Measurements from ENCODE around the gene TRIM56.
"Not testable (repeated sequence)": the region's sequence is repeated elsewhere in the genome, so short reads cannot be mapped to it uniquely, and the experiment has no call there.

Gene TRIM56

GRCh38 chr7:101114492-101114891 is 29.2 kb downstream of the TRIM56 start:
- no peak for DNase-seq

DNA sequence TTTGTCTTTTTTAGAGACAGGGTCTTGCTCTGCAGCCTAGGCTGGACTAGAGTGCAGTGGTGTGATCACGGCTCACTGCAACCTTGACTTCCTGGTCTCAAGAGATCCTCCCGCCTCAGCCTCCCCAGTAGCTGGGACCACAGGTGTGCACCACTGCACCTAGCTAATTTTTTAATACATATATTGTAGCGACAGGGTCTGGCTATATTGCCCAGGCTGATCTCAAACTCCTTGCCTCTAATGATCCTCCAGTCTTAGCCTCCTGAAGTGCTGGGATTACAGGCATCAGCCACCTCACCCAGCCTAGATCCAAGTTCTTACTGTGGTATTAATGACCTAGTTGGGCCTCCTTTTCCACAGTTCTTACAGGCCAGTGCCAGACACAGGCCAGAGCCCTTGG is 29.9 kb downstream of the TRIM56 start:
- DNase-seq: no peak

DNA sequence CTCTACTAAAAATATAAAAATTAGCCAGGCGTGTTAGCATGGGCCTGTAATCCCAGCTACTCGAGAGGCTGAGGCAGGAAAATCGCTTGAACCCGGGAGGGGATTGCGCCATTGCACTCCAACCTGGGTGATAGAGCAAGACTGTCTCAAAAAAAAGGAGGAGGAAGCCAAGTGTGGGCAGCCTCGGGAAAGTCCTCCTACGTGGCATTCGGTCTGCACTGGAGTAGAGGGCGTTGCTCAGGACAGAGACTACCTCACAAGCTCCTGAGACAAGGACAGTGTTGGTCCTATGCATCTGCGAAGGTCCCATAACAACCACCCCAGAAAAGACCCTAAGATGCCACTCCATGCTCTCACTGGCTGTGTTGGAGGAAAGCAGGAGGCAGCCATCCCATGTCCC is 31.6 kb downstream of the TRIM56 start:
- DNase-seq: no peak

- no peak for DNase-seq
These were observed 33.6 kb downstream of the TRIM56 start for GRCh38 chr7:101118856-101119255.

DNA sequence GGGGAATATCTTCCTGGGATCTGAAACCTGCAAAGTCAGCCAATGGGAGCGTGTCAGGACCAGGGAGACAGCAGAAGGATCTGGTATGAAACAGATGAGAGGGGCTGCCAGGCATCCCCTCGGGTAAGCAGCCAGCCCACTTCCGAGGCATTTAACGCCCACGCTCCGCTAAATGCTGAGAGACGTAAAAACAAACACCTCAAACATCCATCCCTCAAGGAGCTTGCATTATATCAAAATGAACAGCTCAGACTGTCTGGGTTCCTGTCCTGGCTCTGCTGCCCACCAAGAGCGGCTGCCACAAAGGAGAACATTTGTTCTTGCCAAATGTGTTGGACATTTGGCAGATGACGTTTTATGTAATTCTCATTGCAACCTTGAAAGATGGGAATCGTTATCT is 34.6 kb downstream of the TRIM56 start:
- DNase-seq: no peak

GRCh38 chr7:101120315-101120714 is 35.0 kb downstream of the TRIM56 start:
- DNase-seq: no peak

- not testable (repeated sequence) for DNase-seq
These were observed 36.3 kb downstream of the TRIM56 start for GRCh38 chr7:101121631-101121990.

DNA sequence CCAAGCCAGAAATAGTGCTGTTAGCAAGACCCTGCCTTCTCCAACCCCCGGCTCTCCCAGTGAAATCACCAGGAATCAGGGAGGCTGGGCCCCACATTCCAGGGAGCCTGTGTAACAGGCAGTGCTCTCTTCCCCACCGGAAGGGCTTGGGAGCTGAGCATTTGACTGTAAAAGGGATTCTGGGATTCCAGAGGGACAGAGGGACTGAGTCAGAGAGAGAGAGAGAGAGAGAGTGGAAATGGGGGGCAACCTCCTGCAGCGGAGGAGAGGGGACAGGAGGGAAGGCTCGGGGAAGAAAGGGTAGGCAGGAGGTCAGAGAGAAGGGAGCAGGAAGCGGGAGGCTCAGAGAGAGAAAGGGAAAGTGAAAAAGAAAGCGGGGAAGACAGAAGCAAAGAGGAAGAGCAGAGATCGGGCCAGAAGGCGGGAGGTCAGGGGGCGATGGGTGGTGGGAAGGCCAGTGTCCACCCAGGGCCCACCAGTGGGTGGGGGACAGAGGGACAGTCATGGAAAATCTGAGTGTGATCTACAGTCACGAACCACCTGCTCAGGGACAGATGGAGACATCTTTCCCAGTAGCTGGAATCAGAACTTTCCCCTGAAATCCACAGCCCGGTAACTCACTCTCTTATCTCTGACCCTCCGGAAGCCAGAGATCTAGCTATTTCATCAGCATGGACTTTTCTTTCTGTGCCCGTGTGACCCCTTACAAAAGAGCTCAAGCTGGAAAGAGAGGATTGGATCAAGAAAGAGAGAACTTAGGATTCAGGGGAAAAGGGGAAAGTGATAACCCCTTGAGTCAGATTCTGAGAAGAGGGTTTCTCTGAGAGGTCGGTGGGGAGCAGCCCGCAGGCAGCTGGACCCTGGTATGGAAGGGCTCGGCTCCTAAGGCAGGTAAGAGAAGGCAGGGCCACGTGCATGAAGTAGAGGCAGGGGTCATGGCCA is 37.0 kb downstream of the TRIM56 start:
- DNase-seq: no peak

- DNase-seq: no peak
These were observed 37.8 kb downstream of the TRIM56 start for GRCh38 chr7:101122933-101123702.

DNA sequence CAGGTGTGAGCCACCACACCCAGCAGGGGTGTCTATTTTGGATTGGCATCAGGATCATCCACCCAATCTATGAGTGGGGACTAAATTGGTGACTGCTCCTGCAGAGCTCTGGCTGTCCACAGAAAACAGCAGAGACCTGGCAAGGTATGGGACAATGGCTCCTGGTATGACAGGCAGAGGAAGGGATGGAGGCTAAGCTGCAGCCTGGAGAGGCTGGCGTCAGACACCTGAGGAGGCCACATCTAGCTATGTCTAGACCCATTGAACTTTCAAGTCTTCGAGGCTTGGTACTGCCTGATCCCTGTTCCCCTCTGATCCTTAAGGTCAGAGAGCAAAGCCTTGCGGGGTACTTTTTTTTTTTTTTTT is 38.4 kb downstream of the TRIM56 start:
- no peak for DNase-seq

DNA sequence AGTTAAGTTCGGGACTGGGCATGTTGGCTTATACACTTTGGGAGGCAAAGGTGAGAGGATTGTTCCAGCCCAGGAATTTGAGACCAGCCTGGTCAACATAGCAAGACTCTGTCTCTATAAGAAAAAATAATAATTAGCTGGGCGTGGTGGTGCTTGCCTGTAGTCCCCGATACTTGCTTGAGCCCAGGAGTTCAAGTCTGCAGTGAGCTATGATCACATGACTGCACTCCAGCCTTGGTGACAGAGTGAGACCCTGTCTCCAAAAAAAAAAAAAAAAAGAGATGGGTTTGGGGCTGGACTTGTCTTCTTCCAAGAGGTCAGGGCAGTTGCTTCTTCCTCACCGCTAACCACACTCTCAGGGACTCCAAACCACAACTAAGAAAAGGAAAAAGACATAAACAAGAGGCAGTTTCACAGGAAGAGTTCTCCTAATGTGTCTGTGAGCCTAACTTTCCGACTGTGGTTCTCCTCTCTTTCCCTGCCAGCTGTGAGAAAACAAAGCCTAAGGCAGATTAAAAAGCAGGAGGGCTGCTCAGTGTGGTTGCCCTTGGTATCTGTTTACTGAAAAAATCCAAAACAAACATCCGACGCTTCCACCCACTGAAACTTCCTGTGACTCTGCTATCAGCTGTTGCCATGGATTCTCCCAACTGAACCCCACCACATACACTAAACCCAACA is 39.2 kb downstream of the TRIM56 start:
- no peak for DNase-seq

GRCh38 chr7:101125989-101126650 is 40.8 kb downstream of the TRIM56 start:
- DNase-seq: no peak

DNA sequence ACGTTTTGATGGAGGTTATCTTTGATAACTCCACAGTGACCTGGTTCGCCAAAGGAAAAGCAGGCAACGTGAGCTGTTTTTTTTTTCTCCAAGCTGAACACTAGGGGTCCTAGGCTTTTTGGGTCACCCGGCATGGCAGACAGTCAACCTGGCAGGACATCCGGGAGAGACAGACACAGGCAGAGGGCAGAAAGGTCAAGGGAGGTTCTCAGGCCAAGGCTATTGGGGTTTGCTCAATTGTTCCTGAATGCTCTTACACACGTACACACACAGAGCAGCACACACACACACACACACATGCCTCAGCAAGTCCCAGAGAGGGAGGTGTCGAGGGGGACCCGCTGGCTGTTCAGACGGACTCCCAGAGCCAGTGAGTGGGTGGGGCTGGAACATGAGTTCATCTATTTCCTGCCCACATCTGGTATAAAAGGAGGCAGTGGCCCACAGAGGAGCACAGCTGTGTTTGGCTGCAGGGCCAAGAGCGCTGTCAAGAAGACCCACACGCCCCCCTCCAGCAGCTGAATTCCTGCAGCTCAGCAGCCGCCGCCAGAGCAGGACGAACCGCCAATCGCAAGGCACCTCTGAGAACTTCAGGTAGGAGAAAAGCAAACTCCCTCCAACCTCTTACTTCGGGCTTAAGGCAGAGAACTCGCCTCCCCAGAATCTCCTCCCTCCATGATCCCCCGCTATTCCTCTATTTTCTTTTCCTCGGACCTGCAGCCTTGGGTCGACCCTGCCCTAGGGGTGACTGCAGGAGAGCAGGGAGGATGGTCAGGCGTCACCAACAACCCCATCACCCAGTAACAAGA is 41.6 kb downstream of the TRIM56 start, which contains the start of gene SERPINE1:
SERPINE1 (plus strand) TSS at position 454 of the 809 bp plus-strand sequence. CDS start 1,290 bp downstream, outside the sequence.
- peak in 2 of 4 experiments; percentile 8 to 42 for DNase-seq

DNA sequence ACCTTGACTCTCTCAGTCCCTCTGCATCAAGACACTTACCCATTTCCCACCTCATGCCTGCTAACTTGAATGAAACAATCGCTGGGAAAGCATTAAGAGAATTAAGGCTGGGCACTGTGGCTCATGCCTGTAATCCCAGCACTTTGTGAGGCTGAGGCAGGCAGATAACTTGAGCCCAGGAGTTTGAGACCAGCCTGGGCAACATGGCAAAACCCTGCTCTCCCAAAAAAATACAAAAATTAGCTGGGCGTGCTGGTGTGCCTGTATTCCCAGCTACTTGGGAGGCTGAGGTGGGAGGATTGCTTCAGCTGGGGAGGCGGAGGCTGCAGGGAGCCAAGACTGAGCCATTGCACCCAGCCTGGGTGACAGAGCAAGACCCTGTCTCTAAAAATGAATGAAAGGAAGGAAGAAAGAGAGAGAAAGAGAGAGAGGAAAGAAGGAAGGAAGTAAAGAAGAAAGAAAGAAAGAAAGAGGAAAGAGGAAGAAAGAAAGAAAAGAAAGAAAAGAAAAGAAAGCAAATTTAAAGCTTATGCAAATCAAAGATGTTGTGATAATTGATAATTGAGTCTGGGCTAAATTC is 42.3 kb downstream of the TRIM56 start:
- no peak for DNase-seq

GRCh38 chr7:101128040-101128834 is 43.0 kb downstream of the TRIM56 start:
- DNase-seq: no peak

DNA sequence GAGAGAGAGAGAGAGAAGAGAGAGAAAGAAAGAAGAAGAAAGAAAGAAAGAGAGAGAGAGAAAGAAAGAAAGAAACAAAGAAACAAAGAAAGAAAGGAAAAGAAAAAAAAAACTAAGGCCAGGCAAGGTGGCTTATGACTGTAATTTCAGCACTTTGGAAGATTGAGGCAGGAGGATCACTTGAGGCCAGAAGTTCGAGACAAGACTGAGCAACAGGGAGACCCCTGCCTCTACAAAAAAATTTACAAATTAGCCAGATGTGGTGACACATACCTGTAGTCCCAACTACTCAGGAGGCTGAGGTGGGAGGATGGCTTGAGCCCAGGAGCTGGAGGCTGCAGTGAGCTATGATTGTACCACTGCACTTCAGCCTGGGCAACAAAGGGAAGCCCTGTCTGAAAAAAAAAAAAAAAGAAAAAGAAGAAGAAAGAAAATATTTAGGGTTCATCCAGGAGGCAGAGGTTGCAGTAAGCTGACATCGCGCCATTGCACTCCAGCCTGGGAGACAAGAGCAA is 44.4 kb downstream of the TRIM56 start:
- no peak for DNase-seq

- DNase-seq: not testable (repeated sequence)
These were observed 47.6 kb downstream of the TRIM56 start for GRCh38 chr7:101132626-101133600.

- DNase-seq: no peak
These were observed 48.5 kb downstream of the TRIM56 start for GRCh38 chr7:101133621-101134398.
